Measurements from ENCODE around the gene CALY. TPM values are rescaled to one million over a fixed set of nuclear protein-coding genes. Genes with fewer than 3 reads are reported as not detected.
"Not testable (repeated sequence)": the region's sequence is repeated elsewhere in the genome, so short reads cannot be mapped to it uniquely, and the experiment has no call there.

Gene CALY
- total RNA-seq (2014; rRNA removed; shearing (Covaris generic)): not detected in 2 replicates

GRCh38 chr10:133336577-133337369 is at the start of gene CALY:
Gene CALY (minus strand): TSS chr10:133336896. CDS start chr10:133328989, 7,907 bp downstream.
- DNase-seq (ENCODE audit: low spot score): no peak

- no peak for DNase-seq (ENCODE audit: low spot score)
Measured at GRCh38 chr10:133385214-133385613, 48.5 kb upstream of the CALY start.

GRCh38 chr10:133384071-133384470 is 47.4 kb upstream of the CALY start:
- DNase-seq (ENCODE audit: low spot score): no peak

GRCh38 chr10:133383551-133383950 is 46.9 kb upstream of the CALY start:
- DNase-seq (ENCODE audit: low spot score): no peak

GRCh38 chr10:133381036-133381435 is 44.3 kb upstream of the CALY start:
- no peak for DNase-seq (ENCODE audit: low spot score)

- DNase-seq (ENCODE audit: low spot score): no peak
Measured at GRCh38 chr10:133379801-133380666, 43.3 kb upstream of the CALY start.

GRCh38 chr10:133379152-133379800 is 42.6 kb upstream of the CALY start, which contains the start of gene PAOX:
Gene PAOX (plus strand): TSS chr10:133379262. CDS start chr10:133379317, 55 bp downstream.
- no peak for DNase-seq (ENCODE audit: low spot score)

- no peak for DNase-seq (ENCODE audit: low spot score)
Measured at GRCh38 chr10:133378251-133379096, 41.8 kb upstream of the CALY start.

GRCh38 chr10:133377818-133378250 is 41.1 kb upstream of the CALY start:
- DNase-seq (ENCODE audit: low spot score): no peak

- no peak for DNase-seq (ENCODE audit: low spot score)
Measured at GRCh38 chr10:133377025-133377817, 40.5 kb upstream of the CALY start.

GRCh38 chr10:133376183-133376582 is 39.5 kb upstream of the CALY start:
- DNase-seq (ENCODE audit: low spot score): not testable (repeated sequence)

- no peak for DNase-seq (ENCODE audit: low spot score)
Measured at GRCh38 chr10:133375357-133376115, 38.8 kb upstream of the CALY start.

- DNase-seq (ENCODE audit: low spot score): peak; percentile 87
Measured at GRCh38 chr10:133373174-133374090, 36.7 kb upstream of the CALY start, which contains the start of gene ECHS1. Gene ECHS1 (minus strand): TSS chr10:133373354. CDS start chr10:133373333, 21 bp downstream.

- DNase-seq (ENCODE audit: low spot score): no peak
Measured at GRCh38 chr10:133372507-133372906, 35.8 kb upstream of the CALY start.

- no peak for DNase-seq (ENCODE audit: low spot score)
Measured at GRCh38 chr10:133370030-133370786, 33.5 kb upstream of the CALY start.

GRCh38 chr10:133368153-133368552 is 31.5 kb upstream of the CALY start:
- DNase-seq (ENCODE audit: low spot score): no peak

GRCh38 chr10:133367461-133367860 is 30.8 kb upstream of the CALY start:
- not testable (repeated sequence) for DNase-seq (ENCODE audit: low spot score)

Measured in H4 (cell line).